Type B pancreatic cell (in vitro differentiated cells): ENCODE data around the gene PPP1R12C. TPM values are rescaled to one million over a fixed set of nuclear protein-coding genes. Genes with fewer than 3 reads are reported as not detected.

ENCODE experiments used
- DNase-seq: peaks from one replicate; pipeline ENCODE4 v3.0.0; 2021; ENCODE audit warnings: mixed read lengths; ENCODE audit not compliant: unreplicated experiment; ENCODE audit errors: extremely low spot score
- H3K27ac Mint-ChIP-seq: 2 replicates; pipeline ENCODE4 v1.8.0; 2021; ENCODE audit warnings: mild to moderate bottlenecking, mixed read lengths
- H3K27me3 Mint-ChIP-seq: 2 replicates; pipeline ENCODE4 v1.8.0; 2021; ENCODE audit warnings: mixed read lengths
- H3K36me3 Mint-ChIP-seq: 2 replicates; pipeline ENCODE4 v1.8.0; 2021; ENCODE audit warnings: mixed read lengths
- H3K4me1 Mint-ChIP-seq: one replicate; pipeline ENCODE4 v1.8.0; 2021; ENCODE audit warnings: mixed read lengths; ENCODE audit not compliant: unreplicated experiment
- H3K4me3 Mint-ChIP-seq: 2 replicates; pipeline ENCODE4 v1.8.0; 2021; ENCODE audit warnings: mild to moderate bottlenecking, mixed read lengths
- H3K9me3 Mint-ChIP-seq: 2 replicates; pipeline ENCODE4 v1.8.0; 2021; ENCODE audit warnings: mixed read lengths
- CTCF ChIP-seq: fragments of 200-600 bp; sonication (generic); conservative IDR thresholded peaks from 2 replicates; pipeline ENCODE4 v1.5.0; 2021; ENCODE audit warnings: antibody characterized with exemption, mild to moderate bottlenecking
- microRNA-seq: library from miRNA; unstranded; fragments of <30 nt; microRNA quantifications from one replicate; pipeline ENCODE4, GENCODE V29; 2020
- total RNA-seq: library from RNA; stranded (reverse); gene quantifications from 2 replicates; pipeline ENCODE4 v1.2.1, GENCODE V29; 2021; ENCODE audit warnings: low replicate concordance

Gene PPP1R12C
- total RNA-seq, 1 donor from 2014 or later: 102 TPM

DNA sequence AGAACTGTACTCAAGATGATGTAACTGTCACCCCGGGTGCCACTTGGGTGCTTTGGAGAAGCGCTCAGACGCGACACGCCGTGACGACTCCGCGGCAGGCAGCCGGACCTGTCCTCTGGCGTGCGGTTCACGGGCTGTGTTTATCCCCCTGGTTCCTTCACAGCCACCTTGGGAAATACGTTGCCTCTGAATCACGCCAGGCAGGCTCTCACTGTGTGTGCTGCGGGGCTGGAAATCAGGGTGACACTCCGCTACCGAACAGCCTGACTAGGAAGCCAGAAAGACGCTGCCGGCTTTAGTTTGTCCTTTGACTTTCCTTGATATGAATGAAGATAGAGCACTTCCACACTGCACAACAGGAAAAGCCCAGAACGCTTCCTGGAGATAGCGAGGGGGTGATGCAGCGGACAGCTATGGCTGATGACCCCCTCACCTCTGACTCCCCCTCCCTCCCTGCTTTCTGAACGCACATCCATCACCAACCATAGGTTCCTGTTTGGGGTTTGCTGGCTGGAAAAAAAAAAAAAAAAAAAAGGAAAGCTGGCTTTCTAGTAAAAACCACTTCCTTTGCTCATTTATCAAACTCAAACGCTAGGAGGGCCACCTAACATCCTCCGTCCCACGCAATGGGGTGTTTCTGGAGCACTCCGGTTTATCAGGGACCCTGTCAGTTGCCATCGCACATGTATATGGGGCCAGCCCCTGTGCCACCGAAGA lies 75.7 kb downstream of the PPP1R12C start:
- Mint-ChIP-seq H3K27me3 (no peaks in the 10 kb centered on the region), H3K4me1 (no peaks in the 10 kb centered on the region), H3K4me3 (no peak overlapping the region), H3K27ac (no peak overlapping the region), H3K36me3 (peaks cover 4% of the 10 kb centered on the region), H3K9me3 (no peaks in the 10 kb centered on the region)
- DNase-seq: no peak
- TF ChIP-seq CTCF: no peak

GRCh38 chr19:55041244-55041626 lies 76.2 kb downstream of the PPP1R12C start:
- H3K27ac Mint-ChIP-seq: no peak overlapping the region

More at GRCh38 chr19:55041244-55041626, 76.2 kb downstream of the PPP1R12C start:
- peaks cover 4% of the 10 kb centered on the region for H3K36me3 Mint-ChIP-seq
- no peak for TF ChIP-seq CTCF
- no peaks in the 10 kb centered on the region for H3K4me1 Mint-ChIP-seq
- DNase-seq: no peak
- no peaks in the 10 kb centered on the region for H3K9me3 Mint-ChIP-seq
- no peaks in the 10 kb centered on the region for H3K27me3 Mint-ChIP-seq
- H3K4me3 Mint-ChIP-seq: no peak overlapping the region

Small RNA genes within 50 kb of the gene (microRNA-seq; reads per million reads assigned to microRNA genes)
- not detected for gene MIR7975

Other genes starting within 250 kb of the PPP1R12C start
- not detected in 2 replicates for gene FCAR, start 243.4 kb downstream of the PPP1R12C start, total RNA-seq
- gene NCR1, start 211.5 kb downstream of the PPP1R12C start, total RNA-seq: not detected in 2 replicates
- 0.98 TPM in 1 of 2 replicates, not detected in the other for gene NLRP7, start 170.1 kb downstream of the PPP1R12C start, total RNA-seq
- 35.6 and 65.4 TPM in 2 replicates for gene NLRP2, start 151.3 kb downstream of the PPP1R12C start, total RNA-seq
- 0.22 and 0.93 TPM in 2 replicates for gene GP6, start 79.4 kb downstream of the PPP1R12C start, total RNA-seq
- 37.9 and 74.9 TPM in 2 replicates for gene RDH13, start 54.5 kb downstream of the PPP1R12C start, total RNA-seq
- 54.0 and 116 TPM in 2 replicates for gene EPS8L1, start 41.8 kb downstream of the PPP1R12C start, total RNA-seq
- gene TNNT1, start 31.6 kb upstream of the PPP1R12C start, total RNA-seq: 27.6 and 83.1 TPM in 2 replicates
- 2.1 and 4.3 TPM in 2 replicates for gene TNNI3, start 40.1 kb upstream of the PPP1R12C start, total RNA-seq
- 5.9 and 12.2 TPM in 2 replicates for gene DNAAF3, start 49.0 kb upstream of the PPP1R12C start, total RNA-seq
- 5.0 and 9.1 TPM in 2 replicates for gene SYT5, start 62.7 kb upstream of the PPP1R12C start, total RNA-seq
- 3.9 and 4.3 TPM in 2 replicates for gene PTPRH, start 91.9 kb upstream of the PPP1R12C start, total RNA-seq
- 14.4 and 19.0 TPM in 2 replicates for gene TMEM86B, start 111.1 kb upstream of the PPP1R12C start, total RNA-seq
- 71.5 and 72.3 TPM in 2 replicates for gene PPP6R1, start 141.4 kb upstream of the PPP1R12C start, total RNA-seq
- 37.8 and 50.7 TPM in 2 replicates for gene HSPBP1, start 162.5 kb upstream of the PPP1R12C start, total RNA-seq
- 9.8 and 32.3 TPM in 2 replicates for gene BRSK1, start 166.4 kb upstream of the PPP1R12C start, total RNA-seq
- gene TMEM150B, start 207.7 kb upstream of the PPP1R12C start, total RNA-seq: 1.2 and 1.6 TPM in 2 replicates
- gene KMT5C, start 222.2 kb upstream of the PPP1R12C start, total RNA-seq: 26.9 and 32.9 TPM in 2 replicates
- gene COX6B2, start 237.1 kb upstream of the PPP1R12C start, total RNA-seq: 0.33 and 0.87 TPM in 2 replicates
- gene GARIN5B, start 245.6 kb upstream of the PPP1R12C start, total RNA-seq: not detected in 2 replicates